ENCODE results near the gene ALDH5A1.

The ALDH5A1 gene

GRCh38 chr6:24494821-24495795 is at the start of gene ALDH5A1:
Gene ALDH5A1, plus strand, starts transcription at chr6:24494969. Its CDS starts 28 bp downstream, at chr6:24494997.
- peak; percentile 66 for DNase-seq

GRCh38 chr6:24445704-24446103 is 49.1 kb upstream of the ALDH5A1 start:
- DNase-seq: no peak

DNA sequence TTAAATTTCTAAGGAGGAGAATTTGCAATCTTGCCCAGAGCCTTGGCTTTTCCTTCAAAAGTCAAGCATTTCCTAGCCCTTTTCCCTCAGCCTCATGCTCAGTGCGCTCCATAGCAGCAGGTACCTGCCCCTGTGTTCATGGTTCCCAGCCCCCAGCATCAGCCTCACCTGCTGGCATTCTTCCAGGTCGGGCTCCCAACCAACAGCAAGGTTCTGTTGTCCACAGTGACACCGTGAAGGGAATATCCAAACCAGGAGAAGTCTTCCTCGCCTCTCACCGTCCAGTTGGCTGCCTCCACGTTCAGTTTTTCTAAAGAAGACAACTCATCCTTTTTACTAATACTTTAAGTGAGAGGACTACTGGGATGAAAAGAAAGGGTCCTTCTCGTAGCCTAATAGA is 48.1 kb upstream of the ALDH5A1 start:
- DNase-seq: no peak

- DNase-seq: no peak
Measured at GRCh38 chr6:24448396-24448795, 46.4 kb upstream of the ALDH5A1 start.

GRCh38 chr6:24448828-24449525 is 45.8 kb upstream of the ALDH5A1 start:
- DNase-seq: no peak

DNA sequence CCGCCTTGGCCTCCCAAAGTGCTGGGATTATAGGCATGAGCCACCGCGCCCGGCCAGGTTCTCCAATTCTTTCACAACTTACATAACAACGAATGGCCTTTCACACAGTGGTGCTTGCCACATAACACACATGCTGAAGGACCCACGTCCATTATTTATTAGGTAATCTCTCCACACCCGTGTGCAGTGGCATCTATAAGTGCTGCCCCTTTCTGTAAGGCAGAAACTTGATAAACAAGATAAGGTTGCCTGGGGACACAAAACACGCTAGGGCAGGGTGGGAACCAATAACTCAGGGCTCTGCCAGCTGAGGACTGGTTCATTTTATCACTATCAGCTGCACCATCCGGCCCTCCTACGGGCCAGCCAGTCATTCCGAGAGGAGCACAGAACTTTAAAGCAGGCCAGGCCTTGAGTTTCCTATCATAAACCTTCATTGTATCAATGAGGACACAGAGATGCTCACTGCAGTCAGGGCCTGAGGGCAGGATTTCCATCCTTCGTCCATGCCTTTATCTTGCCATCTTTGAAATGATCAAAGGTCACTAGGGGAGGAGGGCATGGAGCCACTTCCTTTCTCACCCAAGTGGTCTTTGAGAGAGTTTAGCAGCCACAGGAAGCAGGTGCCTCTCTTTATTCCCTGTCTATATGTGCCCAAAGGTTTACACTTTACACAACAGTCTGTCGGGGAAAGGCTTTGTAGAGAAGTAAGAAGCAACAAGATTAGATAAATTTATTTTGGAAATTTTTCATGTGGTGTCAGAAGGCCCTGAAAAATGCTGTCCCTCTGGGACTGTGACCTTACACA is 43.0 kb upstream of the ALDH5A1 start:
- DNase-seq: no peak

DNA sequence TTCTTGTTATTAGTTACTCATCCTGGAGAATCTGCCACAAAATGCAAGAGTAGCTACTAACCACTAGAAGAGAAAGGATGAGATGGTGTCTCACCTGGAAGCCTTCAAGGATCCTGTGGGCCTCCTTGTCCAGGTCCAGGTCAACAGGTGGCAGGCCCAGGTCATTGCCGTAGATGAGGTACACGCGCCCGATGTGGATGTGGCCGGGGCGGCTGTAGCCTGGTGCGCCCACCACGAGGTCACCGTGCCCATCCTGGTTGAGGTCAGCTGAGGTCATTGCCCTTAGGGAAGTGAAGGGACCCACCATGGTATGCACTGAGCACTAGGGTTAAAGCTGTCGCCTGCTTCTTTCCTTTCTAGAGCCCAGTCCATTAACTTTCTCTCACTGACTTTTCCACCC is 40.8 kb upstream of the ALDH5A1 start:
- no peak for DNase-seq

DNA sequence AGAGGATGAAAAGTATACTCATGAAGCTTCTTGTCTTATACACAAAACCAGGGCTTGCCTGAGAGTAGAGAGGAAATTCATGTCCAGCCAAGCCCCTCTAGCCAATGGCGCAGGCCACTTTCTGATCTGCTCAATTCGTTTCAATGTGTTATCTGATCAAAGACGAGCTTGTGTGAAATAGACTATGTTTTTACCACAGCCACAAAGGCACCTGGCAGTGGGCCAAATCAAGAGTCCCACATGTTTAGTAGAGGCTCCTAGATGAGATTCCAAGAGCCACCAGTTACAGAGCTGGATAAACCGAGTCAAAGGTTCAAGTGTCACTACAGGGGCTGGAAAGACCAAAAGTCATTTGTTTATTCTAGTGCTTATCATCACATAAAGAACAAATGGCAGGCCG is 40.3 kb upstream of the ALDH5A1 start:
- DNase-seq: no peak

- no peak for DNase-seq
Measured at GRCh38 chr6:24455061-24455460, 39.7 kb upstream of the ALDH5A1 start.

- DNase-seq: no peak
Measured at GRCh38 chr6:24458134-24458533, 36.6 kb upstream of the ALDH5A1 start.

- no peak for DNase-seq
Measured at GRCh38 chr6:24458941-24459340, 35.8 kb upstream of the ALDH5A1 start.

GRCh38 chr6:24460966-24461365 is 33.8 kb upstream of the ALDH5A1 start:
- no peak for DNase-seq

GRCh38 chr6:24464253-24465038 is 30.3 kb upstream of the ALDH5A1 start:
- DNase-seq: no peak

DNA sequence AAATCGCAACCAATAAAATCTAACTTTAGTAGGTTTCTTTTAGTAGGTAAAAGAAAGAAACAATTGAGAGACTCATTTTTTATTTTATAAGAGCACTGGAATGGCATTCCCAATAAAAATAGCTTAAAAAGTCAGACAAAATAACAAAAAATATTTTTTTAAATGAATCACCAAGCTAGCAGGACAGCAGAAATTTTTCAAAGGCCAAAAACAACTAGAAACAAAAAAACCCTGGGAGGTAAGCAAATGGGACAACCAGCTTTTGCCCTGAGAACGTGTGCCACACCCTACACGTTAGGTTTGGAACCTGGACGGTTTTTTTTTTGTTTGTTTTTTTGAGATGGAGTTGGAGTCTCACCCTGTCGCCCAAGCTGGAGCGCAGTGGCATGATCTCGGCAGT is 25.0 kb upstream of the ALDH5A1 start:
- DNase-seq: no peak

DNA sequence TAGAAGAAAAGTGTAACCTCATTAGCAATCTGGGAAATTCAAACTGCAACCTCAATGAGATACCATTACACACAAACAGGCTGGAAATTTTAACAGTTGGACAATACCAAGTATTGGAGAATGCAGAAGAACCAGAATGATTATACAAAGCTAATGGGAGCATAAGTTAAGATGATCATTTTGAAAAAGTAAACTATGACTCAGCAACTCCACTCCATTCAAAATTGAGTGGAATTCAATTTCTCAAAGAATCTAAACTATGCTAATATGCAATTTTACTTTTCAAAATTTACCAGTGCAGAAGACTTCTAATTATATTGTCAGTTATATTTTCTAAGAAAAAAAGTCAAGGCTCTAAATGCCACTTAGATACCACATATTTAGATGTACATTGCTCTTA is 22.6 kb upstream of the ALDH5A1 start:
- DNase-seq: no peak

DNA sequence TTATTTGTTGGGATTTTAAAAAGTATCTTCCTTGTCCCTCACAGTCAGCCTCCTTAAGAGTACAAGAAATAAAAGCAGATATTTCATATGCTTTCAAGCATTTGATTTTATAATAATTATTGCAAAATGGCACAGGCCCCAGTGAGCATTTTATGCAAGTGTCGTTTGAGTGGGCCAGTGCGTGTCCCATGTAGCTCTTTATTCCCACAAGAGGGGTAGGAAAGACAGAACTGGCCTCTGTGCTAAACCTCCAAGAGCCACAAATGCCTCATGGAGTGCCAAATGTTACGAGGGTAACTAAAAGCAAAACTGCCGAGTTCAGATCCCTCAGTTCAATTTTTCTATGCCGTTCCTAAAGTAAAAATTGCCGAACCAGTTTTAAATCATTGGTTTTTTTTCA is 18.1 kb upstream of the ALDH5A1 start:
- DNase-seq: no peak

DNA sequence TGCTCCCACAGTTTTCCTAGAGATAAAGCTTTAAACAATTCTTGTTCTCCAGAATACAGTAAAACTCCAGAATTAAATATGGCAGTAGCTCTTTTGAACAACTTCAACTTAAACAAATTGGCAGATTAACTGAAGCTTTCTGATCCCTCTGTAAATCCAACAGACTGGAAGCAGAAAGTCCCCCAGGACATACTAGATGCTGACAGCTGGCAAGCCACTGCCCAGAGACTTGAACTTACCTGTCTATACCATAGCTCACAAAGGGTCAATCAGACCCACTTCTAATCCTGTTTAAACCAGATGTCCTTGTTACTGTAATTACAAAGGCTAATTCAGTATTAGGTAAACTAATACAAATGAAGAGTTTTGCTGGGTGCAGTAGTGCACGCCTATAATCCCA is 17.7 kb upstream of the ALDH5A1 start:
- DNase-seq: no peak

GRCh38 chr6:24478903-24479302 is 15.9 kb upstream of the ALDH5A1 start:
- no peak for DNase-seq

GRCh38 chr6:24480705-24481104 is 14.1 kb upstream of the ALDH5A1 start:
- DNase-seq: no peak

DNA sequence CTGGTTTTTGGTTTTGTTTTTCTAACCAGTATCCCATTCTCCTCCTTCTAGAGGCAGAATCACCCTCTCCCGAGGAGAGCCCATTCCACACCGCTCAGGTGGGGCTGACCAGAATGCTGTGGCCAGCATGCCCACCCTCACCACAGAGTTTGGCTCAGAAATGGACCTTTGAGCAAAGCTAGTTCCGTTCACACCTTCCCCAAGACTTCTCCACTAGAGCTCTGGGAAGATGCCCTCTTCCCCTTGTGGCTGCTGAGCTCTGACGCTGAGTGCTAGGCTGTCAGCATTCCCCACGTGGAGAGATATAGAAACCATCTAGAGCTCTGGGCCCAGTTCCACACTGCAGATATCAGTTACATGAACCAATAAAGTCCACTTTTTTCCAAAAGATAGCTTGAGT is 13.3 kb upstream of the ALDH5A1 start:
- no peak for DNase-seq

DNA sequence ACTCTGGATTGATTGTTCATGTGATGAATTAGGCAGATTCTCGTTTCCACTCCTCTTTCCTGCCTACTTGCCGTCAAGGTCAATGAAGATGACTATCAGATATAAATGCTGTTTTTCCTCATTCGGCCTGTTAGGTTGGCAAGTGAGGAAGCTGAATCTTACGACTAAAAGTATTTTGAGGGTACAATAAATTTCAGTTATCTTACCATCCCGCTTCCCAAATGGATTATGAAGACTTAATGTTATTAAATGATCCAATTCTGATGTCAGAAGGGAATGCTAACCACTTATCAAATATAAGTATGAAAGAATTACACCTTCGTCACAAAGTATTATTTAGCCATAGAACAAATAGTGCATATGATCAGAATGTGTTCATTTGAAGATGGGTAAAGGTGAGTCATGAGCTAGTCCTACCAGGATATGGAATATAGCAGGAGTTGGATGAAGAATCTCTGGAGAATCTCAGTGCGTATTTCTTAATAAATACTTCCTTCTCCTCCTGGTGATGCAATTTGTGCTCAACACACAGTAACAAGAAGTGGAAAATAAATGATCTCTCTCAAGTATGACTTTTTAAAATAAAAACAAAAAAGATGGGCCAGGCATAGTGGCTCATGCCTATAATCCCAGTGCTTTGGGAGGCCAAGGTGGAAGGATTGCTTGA is 10.0 kb upstream of the ALDH5A1 start:
- DNase-seq: no peak

GRCh38 chr6:24486065-24486464 is 8.7 kb upstream of the ALDH5A1 start:
- no peak for DNase-seq
